HL-60 (cell line): Measurements from ENCODE around the gene GPR4.

ENCODE experiments used
- GABPA ChIP-seq: IDR thresholded peaks from 2 replicates; pipeline ENCODE4 v1.6.1; 2012; ENCODE audit warnings: low read depth
- REST ChIP-seq: IDR thresholded peaks from 2 replicates; pipeline ENCODE4 v1.6.1; 2012; ENCODE audit warnings: low read depth; ENCODE audit not compliant: insufficient replicate concordance
- SPI1 ChIP-seq: IDR thresholded peaks from 2 replicates; pipeline ENCODE4 v1.6.1; 2012; ENCODE audit warnings: low read depth, mild to moderate bottlenecking, borderline replicate concordance
- TF ChIP-seq, protein P1 (sequence below): IDR thresholded peaks from one replicate; pipeline ENCODE4 v1.5.1; 2011; ENCODE audit warnings: low read length, control low read depth, inconsistent platforms; ENCODE audit not compliant: insufficient read depth

DNA sequence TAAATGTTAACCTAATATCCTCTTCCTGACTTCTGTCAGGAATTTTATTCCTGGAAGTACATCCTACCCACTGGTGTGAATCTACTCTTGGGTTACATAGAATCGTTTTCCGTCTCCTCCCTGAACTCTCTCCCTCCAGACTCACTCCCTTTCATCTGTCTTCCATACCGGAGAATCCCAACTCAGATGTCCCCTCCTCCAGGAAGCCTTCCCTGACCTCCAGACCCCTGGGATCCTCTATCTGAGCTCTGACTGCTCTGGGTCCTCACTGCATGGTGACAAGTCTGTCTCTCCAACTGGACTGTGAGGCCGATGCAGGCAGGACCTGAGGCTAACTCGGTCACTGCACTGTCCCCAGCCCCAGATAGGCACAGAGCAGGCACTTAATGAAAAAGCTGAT, 42.0 kb downstream of the GPR4 start:
- TF ChIP-seq, protein P1, sequence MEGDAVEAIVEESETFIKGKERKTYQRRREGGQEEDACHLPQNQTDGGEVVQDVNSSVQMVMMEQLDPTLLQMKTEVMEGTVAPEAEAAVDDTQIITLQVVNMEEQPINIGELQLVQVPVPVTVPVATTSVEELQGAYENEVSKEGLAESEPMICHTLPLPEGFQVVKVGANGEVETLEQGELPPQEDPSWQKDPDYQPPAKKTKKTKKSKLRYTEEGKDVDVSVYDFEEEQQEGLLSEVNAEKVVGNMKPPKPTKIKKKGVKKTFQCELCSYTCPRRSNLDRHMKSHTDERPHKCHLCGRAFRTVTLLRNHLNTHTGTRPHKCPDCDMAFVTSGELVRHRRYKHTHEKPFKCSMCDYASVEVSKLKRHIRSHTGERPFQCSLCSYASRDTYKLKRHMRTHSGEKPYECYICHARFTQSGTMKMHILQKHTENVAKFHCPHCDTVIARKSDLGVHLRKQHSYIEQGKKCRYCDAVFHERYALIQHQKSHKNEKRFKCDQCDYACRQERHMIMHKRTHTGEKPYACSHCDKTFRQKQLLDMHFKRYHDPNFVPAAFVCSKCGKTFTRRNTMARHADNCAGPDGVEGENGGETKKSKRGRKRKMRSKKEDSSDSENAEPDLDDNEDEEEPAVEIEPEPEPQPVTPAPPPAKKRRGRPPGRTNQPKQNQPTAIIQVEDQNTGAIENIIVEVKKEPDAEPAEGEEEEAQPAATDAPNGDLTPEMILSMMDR: no peak
- TF ChIP-seq SPI1 (no peak), REST (no peak), GABPA (no peak)
